Transverse colon (tissue), 3 donors: ENCODE measurements around the gene INO80C.

ENCODE experiments used
- CTCF ChIP-seq, 5 experiments: fragments of 200-600 bp in 3 of 5; fragments of 450-650 bp in 2 of 5; sonication (generic) in 3 of 5; IDR thresholded peaks; 1 replicate in 2 of 5; 2 replicates in 3 of 5; pipeline ENCODE4 v1.5.1; 2016 to 2017; ENCODE audit warnings: antibody characterized with exemption in 5 of 5, inconsistent platforms in 3 of 5, mild to moderate bottlenecking in 2 of 5, moderate library complexity in 1 of 5
- EP300 ChIP-seq: sonication (generic); formaldehyde crosslinking; IDR thresholded peaks from one replicate; pipeline ENCODE4 v1.6.1; 2017; ENCODE audit warnings: antibody characterized with exemption, low read depth
- POLR2A ChIP-seq: fragments of 450-650 bp; IDR thresholded peaks from one replicate; pipeline ENCODE4 v1.6.1; 2016; ENCODE audit warnings: antibody characterized with exemption, mild to moderate bottlenecking, moderate library complexity

GRCh38 chr18:35455926-35456763 lies 41.6 kb downstream of the INO80C start:
- TF ChIP-seq CTCF (IDR thresholded peaks at IDR 0.05) (no peak), EP300 (no peak), POLR2A (no peak)
